Lung (tissue), 12 donors: Measurements from ENCODE around the gene LAMA3. TPM values are rescaled to one million over a fixed set of nuclear protein-coding genes. Genes with fewer than 3 reads are reported as not detected.

Experiments used
- ATAC-seq: fragments of 200-7000 bp; cut with Tn5 transposase; one replicate; pipeline ENCODE4 v1.9.1; 2020; ENCODE audit warnings: moderate number of reproducible peaks; ENCODE audit not compliant: insufficient read depth, low FRiP score
- DNase-seq, 3 donors: peaks; one replicate each; pipeline ENCODE4 v3.0.0-alpha.2; 2013 to 2017
- H3K27ac ChIP-seq, 2 donors: one replicate each; pipeline ENCODE4 v1.5.1; 2013; ENCODE audit warnings: mild to moderate bottlenecking in 2 of 2, moderate library complexity in 2 of 2, control low read depth in 1 of 2, inconsistent platforms in 1 of 2, low read depth in 1 of 2, low read length in 1 of 2
- H3K27me3 ChIP-seq, 3 donors: one replicate each; pipeline ENCODE4 v1.5.1; 2013; ENCODE audit warnings: low read length in 2 of 3; ENCODE audit not compliant: control insufficient read depth in 3 of 3, insufficient read depth in 3 of 3
- H3K36me3 ChIP-seq, 4 donors: one replicate each; pipeline ENCODE4 v1.5.1; 2013; ENCODE audit warnings: low read length in 4 of 4, mild to moderate bottlenecking in 1 of 4, moderate library complexity in 1 of 4; ENCODE audit not compliant: control insufficient read depth in 4 of 4, insufficient read depth in 4 of 4
- H3K4me1 ChIP-seq, 5 donors: one replicate each; pipeline ENCODE4 v1.5.1; 2013; ENCODE audit warnings: low read length in 5 of 5, mild to moderate bottlenecking in 2 of 5, moderate library complexity in 1 of 5; ENCODE audit not compliant: control insufficient read depth in 5 of 5, insufficient read depth in 5 of 5
- H3K4me3 ChIP-seq: one replicate; pipeline ENCODE4 v1.5.1; 2013; ENCODE audit warnings: mild to moderate bottlenecking, control low read depth, moderate library complexity
- H3K9ac ChIP-seq, 2 donors: one replicate each; pipeline ENCODE4 v1.5.1; 2013; ENCODE audit warnings: low read length in 2 of 2, control low read depth in 1 of 2; ENCODE audit not compliant: insufficient read depth in 1 of 2
- H3K9me3 ChIP-seq, 4 donors: one replicate each; pipeline ENCODE4 v1.5.1; 2013; ENCODE audit warnings: low read length in 3 of 4, mild to moderate bottlenecking in 1 of 4, moderate library complexity in 1 of 4; ENCODE audit not compliant: control insufficient read depth in 4 of 4, insufficient read depth in 3 of 4
- WGBS, 2 donors: extraction: QIAGEN DNeasy Blood & Tissue Kit; methylation state at CpG; one replicate each; pipeline ENCODE4 v1.1.7; 2013; 5-methylcytosine and 5-hydroxymethylcytosine counted together
- polyA plus RNA-seq, 2 donors: library from polyadenylated mRNA; stranded (reverse); fragments of 200-250 nt; gene quantifications; one replicate each; pipeline ENCODE4 v1.2.1, GENCODE V29; 2013
- total RNA-seq, 2 donors: library from RNA; depleted of rRNA in 1 of 2; stranded (reverse); fragments of >200 nt in 1 of 2; gene quantifications; one replicate each; pipeline ENCODE4 v1.2.1, GENCODE V29; 2014 to 2021
- TF ChIP-seq, protein P1 (sequence below): IDR thresholded peaks from 2 replicates; pipeline ENCODE4 v1.5.1; 2012; ENCODE audit warnings: mild to moderate bottlenecking; ENCODE audit errors: control extremely low read depth, extremely low read depth
- donor health status: control.
- donor health status: control.
- donor health status: Bipolar disorder and iron deficiency.
- donor health status: healthy.
- donor health status: DM: yes; HTN: yes; CAD: no.

The LAMA3 gene
- total and polyA plus RNA-seq, 4 donors, result 14.1 to 110 (median 51.9) TPM

DNA sequence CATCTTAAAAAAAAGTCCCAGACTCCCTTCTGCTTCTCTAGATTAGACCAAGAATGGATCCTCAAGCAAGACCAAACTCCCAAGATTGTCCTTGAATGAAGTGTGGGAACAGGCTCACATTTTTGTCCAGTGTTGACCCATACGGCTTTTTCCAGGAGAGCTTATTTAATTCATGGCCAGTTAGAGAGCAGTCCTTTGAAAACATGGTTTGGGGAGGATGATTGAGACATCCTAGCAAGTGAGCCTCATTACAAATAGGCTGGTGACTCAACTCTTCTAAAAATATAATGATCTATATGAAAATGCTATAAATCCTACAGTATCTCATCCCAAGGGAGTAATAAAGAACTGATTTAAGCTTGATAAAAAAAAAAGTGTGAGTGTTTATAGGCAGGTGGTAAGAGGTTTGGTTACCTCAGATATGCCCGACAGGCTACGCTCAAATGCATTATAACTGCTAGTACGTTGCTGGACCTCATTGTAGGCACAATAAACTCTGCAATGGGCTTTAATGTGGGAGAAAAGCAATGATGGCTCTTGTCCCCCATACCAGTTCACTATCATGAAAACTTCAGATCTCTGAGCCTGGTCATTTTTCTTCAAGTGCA, 43.6 kb upstream of the LAMA3 start:
- WGBS, 2 donors, result 81 to 95% methylated on average over 4 of the region's 4 CpGs
- Histone ChIP-seq H3K9ac (no peak overlapping the region), H3K36me3 (no peaks in the 10 kb centered on the region), H3K27me3 (no peaks in the 10 kb centered on the region), H3K4me1 (peaks cover 0 to 10% (median 0%) of the 10 kb centered on the region in 5 donors), H3K9me3 (peaks cover 0 to 15% (median 0%) of the 10 kb centered on the region in 4 donors), H3K27ac (no peak overlapping the region), H3K4me3 (no peak overlapping the region)
- DNase-seq, result no peak
- TF ChIP-seq, protein P1, sequence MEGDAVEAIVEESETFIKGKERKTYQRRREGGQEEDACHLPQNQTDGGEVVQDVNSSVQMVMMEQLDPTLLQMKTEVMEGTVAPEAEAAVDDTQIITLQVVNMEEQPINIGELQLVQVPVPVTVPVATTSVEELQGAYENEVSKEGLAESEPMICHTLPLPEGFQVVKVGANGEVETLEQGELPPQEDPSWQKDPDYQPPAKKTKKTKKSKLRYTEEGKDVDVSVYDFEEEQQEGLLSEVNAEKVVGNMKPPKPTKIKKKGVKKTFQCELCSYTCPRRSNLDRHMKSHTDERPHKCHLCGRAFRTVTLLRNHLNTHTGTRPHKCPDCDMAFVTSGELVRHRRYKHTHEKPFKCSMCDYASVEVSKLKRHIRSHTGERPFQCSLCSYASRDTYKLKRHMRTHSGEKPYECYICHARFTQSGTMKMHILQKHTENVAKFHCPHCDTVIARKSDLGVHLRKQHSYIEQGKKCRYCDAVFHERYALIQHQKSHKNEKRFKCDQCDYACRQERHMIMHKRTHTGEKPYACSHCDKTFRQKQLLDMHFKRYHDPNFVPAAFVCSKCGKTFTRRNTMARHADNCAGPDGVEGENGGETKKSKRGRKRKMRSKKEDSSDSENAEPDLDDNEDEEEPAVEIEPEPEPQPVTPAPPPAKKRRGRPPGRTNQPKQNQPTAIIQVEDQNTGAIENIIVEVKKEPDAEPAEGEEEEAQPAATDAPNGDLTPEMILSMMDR, result no peak
- no peak for ATAC-seq

DNA sequence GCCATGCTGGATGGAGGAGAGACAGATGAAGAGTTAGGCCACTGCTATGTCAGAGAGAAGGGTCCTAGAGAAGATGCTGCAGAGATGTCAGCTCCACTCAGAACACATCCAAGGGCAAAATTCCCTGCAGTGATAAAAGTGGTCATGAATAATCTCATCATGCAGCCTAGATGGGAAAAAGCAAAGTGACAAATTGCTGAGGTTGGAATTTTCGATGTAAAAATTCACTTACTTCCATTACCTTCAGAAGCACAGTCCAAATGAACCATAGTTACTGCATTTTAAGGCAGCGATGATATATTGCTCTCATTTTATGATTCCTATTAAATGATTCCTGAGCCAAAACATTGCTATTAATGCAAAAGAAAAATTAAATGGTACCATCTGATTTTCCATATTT, 43.0 kb upstream of the LAMA3 start:
- 97% methylated on average over 2 of the region's 2 CpGs for WGBS, 2 donors
- Histone ChIP-seq H3K9me3 (peaks cover 0 to 13% (median 0%) of the 10 kb centered on the region in 4 donors), H3K36me3 (no peaks in the 10 kb centered on the region), H3K27me3 (no peaks in the 10 kb centered on the region), H3K9ac (no peak overlapping the region), H3K4me3 (no peak overlapping the region), H3K4me1 (peaks cover 0 to 10% (median 4%) of the 10 kb centered on the region in 5 donors), H3K27ac (no peak overlapping the region)
- DNase-seq (no peak), ATAC-seq (no peak)
- TF ChIP-seq, protein P1, result no peak

DNA sequence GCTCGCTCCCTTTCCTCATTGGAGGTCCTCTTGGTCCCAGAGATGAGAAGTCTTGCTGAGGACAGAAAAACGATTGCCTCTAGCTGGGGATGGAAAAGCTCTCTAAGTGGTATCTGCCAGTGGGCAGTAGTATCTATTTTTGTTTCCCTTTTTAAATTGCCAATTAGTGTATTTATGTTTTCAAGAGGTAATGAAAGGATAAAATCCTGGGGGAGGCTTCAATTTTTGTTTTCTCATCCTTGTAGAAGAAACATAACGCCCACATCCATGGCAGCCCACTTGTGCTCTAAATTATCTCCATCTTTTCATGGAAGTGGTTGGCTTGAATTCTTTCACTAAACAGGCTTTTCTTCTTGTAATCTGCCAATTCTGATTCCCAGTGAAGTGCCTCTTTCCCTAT, 40.8 kb upstream of the LAMA3 start:
- TF ChIP-seq, protein P1, result no peak
- WGBS, 2 donors, result 85 to 87% methylated on average over 3 of the region's 3 CpGs
- no peak for ATAC-seq
- no peak overlapping the region for H3K9ac ChIP-seq
- peaks cover 0 to 18% (median 4%) of the 10 kb centered on the region in 5 donors for H3K4me1 ChIP-seq
- DNase-seq, result no peak
- no peak overlapping the region for H3K4me3 ChIP-seq
- H3K36me3 ChIP-seq, result no peaks in the 10 kb centered on the region
- no peaks in the 10 kb centered on the region for H3K9me3 ChIP-seq
- H3K27ac ChIP-seq, result no peak overlapping the region
- H3K27me3 ChIP-seq, result no peaks in the 10 kb centered on the region
